Mesothelial cell of epicardium (in vitro differentiated cells): ENCODE data around the gene SLC23A3. TPM values are rescaled to one million over a fixed set of nuclear protein-coding genes. Genes with fewer than 3 reads are reported as not detected.
A peak's percentile ranks its signal among the peaks of the same experiment; 100 is the strongest.

ENCODE experiments used
- DNase-seq, 2 experiments: peaks; one replicate each; pipeline ENCODE4 v3.0.0; 2021; ENCODE audit warnings: low spot score in 2 of 2; ENCODE audit not compliant: unreplicated experiment in 2 of 2
- H3K27ac Mint-ChIP-seq: 2 replicates; pipeline ENCODE4 v1.8.0; 2021; ENCODE audit warnings: mixed read lengths
- H3K27me3 Mint-ChIP-seq: 2 replicates; pipeline ENCODE4 v1.8.0; 2021; ENCODE audit warnings: low read depth, mixed read lengths
- H3K36me3 Mint-ChIP-seq: 2 replicates; pipeline ENCODE4 v1.8.0; 2021; ENCODE audit warnings: mixed read lengths
- H3K4me1 Mint-ChIP-seq: 2 replicates; pipeline ENCODE4 v1.8.0; 2021; ENCODE audit warnings: mixed read lengths
- H3K4me3 Mint-ChIP-seq: 2 replicates; pipeline ENCODE4 v1.8.0; 2021; ENCODE audit warnings: mild to moderate bottlenecking, moderate library complexity, mixed read lengths
- H3K9me3 Mint-ChIP-seq: 2 replicates; pipeline ENCODE4 v1.8.0; 2021; ENCODE audit warnings: mixed read lengths
- CTCF ChIP-seq: fragments of 200-600 bp; sonication (generic); IDR thresholded peaks from one replicate; pipeline ENCODE4 v1.5.0; 2021; ENCODE audit warnings: antibody characterized with exemption; ENCODE audit not compliant: unreplicated experiment
- total RNA-seq: library from RNA; stranded (reverse); gene quantifications from 3 replicates; pipeline ENCODE4 v1.2.1, GENCODE V29; 2021

SLC23A3 gene
- total RNA-seq, 1 donor from 2014 or later: 1.6 TPM

DNA sequence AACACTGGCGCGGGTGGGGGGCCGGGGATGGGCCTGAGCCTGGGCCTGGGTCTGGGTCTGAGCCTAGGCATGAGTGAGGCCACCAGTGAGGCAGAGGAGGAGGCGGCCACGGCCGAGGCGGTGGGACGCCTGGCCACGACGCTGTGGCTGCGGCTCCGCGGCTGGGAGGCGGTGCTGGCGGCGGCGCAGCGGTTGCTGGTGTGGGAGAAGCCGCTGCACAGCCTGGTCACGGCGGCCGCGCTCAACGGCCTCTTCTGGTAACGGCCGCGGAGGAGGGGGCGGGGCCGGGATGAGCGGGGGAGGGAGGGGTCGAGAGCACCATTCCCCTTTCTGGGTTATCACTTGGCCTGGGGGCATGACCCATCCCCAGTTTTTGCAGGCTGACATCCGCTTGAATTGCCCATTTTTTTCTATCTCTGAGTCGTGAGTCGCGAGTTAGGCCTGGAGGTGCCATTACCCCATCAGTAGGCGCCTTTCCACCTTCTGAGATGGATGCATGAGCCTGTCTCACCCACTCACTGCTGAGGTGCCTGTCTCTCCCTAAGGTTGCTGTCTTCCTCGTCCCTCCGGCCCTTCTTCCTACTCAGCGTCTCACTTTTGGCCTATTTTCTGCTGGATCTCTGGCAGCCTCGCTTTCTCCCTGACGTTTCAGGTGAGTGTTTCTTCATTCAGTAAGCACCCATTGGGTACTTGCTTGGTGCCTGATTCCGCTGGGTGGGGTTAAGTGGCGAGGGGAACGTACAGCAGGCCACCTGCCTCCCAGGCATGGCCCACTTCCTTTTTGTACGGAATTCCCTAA lies 8.7 kb upstream of the SLC23A3 start:
- no peak for DNase-seq
- H3K36me3 Mint-ChIP-seq: peaks cover 24% of the 10 kb centered on the region
- peak overlapping the region; percentile 81 for H3K27ac Mint-ChIP-seq
- no peaks in the 10 kb centered on the region for H3K9me3 Mint-ChIP-seq
- peak overlapping the region; percentile 78 for H3K4me3 Mint-ChIP-seq
- H3K4me1 Mint-ChIP-seq: peaks cover 24% of the 10 kb centered on the region
- H3K27me3 Mint-ChIP-seq: no peaks in the 10 kb centered on the region
- TF ChIP-seq CTCF: no peak

DNA sequence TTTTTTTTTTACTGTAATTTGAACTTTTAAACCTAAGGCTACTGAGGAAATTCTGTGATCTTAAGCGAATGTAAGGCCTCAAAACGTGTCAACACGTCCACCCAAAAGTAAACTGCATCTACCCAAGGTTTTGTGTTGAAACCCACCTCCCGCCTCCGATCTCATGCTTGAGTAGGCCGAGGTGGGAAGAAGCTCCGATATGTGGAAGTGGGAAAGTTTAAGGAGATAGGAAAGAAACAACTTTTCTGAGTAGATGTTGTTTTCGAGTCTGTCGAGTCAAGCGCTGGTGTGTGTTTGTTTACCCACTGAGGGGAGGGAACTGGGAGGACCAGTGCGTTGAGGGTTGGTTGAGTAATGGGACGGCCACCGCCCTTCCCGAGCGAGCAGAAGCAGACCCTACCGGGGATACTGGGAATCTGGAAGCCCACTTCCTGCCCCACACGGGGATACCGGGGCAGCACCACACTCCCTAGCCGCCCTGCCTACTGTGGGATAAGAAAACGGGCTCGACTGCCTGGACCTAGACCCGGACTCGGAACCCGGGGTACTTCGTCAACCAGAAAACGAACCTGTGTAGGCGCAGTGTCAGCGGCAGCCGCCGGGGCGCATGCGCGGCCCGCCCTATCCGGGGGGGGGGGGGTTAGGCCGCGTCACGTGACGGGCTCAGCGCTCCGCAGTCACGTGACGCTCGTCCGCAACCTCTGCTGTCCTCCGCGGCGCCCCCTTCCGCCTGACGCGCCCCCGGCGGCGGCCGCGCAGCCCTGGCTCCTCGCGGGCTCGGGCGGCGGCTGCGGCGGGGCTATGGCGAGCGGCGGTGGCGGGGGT lies 7.9 kb upstream of the SLC23A3 start, which contains the start of gene RETREG2:
RETREG2 (plus strand) TSS at position 724 of the 825 bp plus-strand sequence; CDS start at position 802, 78 bp downstream.
- no peak for TF ChIP-seq CTCF
- peak within 1 kb of the TSS; percentile 82 for H3K4me3 Mint-ChIP-seq
- DNase-seq: peak; percentile 78 to 81
- H3K27me3 Mint-ChIP-seq: no peaks in the 10 kb centered on the region
- H3K36me3 Mint-ChIP-seq: peaks cover 24% of the 10 kb centered on the region
- peaks cover 24% of the 10 kb centered on the region for H3K4me1 Mint-ChIP-seq
- H3K9me3 Mint-ChIP-seq: no peaks in the 10 kb centered on the region
- H3K27ac Mint-ChIP-seq: peak within 1 kb of the TSS; percentile 99

- TF ChIP-seq CTCF: no peak
- Mint-ChIP-seq H3K4me1 (peaks cover 24% of the 10 kb centered on the region), H3K27me3 (no peaks in the 10 kb centered on the region), H3K9me3 (no peaks in the 10 kb centered on the region), H3K27ac (peak within 1 kb of the TSS; percentile 99), H3K4me3 (peak within 1 kb of the TSS; percentile 82), H3K36me3 (peaks cover 24% of the 10 kb centered on the region)
- DNase-seq: peak; percentile 63 to 83
Observed at GRCh38 chr2:219176818-219177551, 7.2 kb upstream of the SLC23A3 start, which contains the start of gene CNPPD1. TSS of gene CNPPD1 (minus strand) at chr2:219176925. CDS start at chr2:219176828, 97 bp downstream.

DNA sequence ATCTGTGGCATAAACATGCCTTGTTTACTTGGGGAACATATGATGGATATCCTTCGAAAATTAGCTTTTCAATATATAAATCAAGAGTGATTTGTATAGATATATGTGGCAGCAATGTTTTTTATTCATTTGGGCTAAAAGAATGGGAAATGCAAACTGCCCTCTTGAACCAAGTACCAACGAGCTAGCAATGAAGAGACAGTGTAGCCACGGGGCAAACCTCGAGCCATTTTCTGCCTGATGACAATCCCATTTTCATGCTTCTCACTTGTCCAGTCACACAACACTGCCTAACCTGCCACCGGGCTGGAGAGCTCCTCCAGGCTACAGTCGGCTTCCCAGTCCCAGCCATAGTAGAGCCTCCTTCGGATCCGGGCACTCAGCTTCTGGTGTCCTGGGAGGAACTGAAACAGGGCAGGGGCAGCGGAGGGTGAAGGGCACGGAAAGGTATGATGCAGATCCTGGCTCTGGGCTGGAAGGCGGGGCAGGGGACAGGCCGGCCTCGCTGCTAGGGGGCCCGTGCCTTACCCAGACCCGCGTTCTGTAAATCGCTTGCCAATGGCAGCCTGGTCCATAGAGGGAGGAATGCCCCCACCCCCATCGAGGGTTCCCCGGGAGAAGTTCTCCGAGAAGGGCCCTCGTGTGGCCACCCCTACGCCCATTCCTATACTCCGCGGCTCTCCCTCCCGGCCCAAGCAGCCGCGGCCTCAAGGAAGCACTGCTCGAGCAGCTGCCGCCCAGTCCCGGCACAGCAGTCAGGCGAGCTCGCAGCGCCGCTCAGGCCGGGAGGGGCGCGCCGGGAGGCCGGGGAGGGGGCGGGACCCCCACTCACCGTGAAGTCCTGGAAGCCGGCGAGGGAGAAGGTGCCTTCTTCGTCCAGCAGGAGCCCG lies 6.3 kb upstream of the SLC23A3 start:
- Mint-ChIP-seq H3K27me3 (no peaks in the 10 kb centered on the region), H3K4me3 (peak overlapping the region; percentile 82), H3K27ac (peak overlapping the region; percentile 81), H3K4me1 (peaks cover 25% of the 10 kb centered on the region), H3K36me3 (peaks cover 16% of the 10 kb centered on the region), H3K9me3 (no peaks in the 10 kb centered on the region)
- no peak for TF ChIP-seq CTCF
- DNase-seq: no peak

- Mint-ChIP-seq H3K9me3 (no peaks in the 10 kb centered on the region), H3K27ac (no peak overlapping the region), H3K27me3 (no peaks in the 10 kb centered on the region), H3K36me3 (peaks cover 10% of the 10 kb centered on the region), H3K4me1 (peaks cover 25% of the 10 kb centered on the region), H3K4me3 (peak overlapping the region; percentile 82)
- DNase-seq: no peak
- TF ChIP-seq CTCF: no peak
Observed at GRCh38 chr2:219175486-219175885, 5.7 kb upstream of the SLC23A3 start.
